ENCODE data around the gene NUDCD2.
A peak's percentile ranks its signal among the peaks of the same experiment; 100 is the strongest.
"Not testable (repeated sequence)": the region's sequence is repeated elsewhere in the genome, so short reads cannot be mapped to it uniquely, and the experiment has no call there.

Gene NUDCD2

DNA sequence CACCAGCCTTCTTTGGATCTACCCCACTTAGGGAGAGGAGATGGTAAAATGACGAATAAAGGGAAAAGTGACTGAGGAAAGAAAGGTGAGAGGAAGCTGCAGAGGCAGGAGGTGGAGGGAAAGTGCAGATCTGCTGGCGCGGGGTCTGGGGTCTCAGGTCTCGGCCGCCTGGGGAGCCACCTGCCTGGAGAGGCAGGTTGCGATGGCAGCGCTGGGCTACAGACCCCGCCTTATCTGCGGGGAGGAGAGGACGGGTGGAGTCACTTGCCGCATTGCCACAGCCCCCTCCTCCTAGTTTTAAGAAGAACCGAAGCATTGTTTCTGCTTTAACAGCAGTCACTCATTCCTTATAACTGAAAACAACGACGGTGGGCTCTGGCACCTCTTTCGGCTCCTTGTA, 44.2 kb downstream of the NUDCD2 start:
- not testable (repeated sequence) for DNase-seq

DNA sequence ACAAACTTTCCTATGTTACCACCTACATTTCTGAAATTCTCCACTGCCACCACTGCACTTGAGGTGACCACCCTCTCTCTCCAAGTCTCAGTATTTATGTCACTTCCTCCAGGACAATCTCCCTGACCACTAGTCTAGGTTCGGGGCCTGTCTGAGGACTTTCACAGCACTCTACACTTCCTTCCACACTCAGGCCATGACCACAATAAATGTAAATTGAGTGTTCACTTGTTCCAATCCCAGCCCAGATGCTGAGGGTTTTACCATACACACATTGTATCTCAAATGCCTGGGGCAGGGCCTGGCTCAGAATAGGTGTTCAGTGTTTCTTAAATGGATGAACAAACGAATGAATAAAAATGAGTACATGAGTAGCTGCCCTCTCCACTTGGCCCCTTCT, 49.4 kb downstream of the NUDCD2 start:
- DNase-seq = no peak

DNA sequence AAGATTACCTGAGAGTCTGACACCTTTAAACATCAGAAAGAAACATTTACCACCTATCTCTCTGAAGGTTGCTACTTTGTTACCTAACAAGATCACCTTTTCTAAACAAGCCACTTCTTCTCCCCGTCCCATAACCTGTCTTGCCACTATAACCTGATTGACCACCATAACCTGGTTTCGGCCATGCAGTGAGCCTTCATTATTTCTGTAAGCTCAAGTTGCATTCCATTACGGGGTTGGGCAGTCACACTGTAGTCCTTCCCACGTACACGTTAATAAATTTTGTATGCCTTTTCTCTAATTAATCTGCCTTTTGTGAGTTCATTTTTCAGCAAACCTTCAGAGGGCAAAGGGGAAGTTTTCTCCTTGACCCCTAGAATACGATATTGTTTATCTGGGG, 50.5 kb downstream of the NUDCD2 start:
- no peak for DNase-seq

DNA sequence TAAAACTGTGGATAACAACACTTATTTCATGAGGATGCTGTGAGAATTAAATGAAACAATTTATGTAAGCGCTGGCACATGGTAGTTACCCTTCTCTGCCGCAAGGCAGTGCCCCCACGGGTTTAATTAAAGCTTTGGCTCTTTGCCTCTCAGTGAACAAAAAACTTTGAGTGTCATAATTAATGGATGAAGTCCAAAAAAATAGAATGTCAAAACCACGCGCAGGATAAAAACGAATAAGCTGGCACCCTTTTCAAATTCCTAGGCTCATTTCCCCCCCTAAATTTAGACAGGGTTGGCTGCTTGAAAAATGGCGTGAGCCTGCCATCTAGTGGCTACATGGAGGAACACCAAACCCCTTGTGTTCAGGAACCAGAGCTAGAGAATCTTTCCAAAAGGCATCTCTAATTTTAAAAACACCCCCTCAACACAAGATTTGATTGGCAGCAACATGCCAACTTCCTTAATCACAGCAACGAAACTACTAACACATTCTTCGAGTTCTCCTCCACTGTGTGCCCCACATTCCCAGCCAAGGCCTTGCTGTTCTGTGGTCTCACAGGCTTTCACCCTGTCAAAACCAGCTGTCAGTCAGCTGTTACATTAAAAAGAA, 51.5 kb downstream of the NUDCD2 start:
- DNase-seq = peak; percentile 43

DNA sequence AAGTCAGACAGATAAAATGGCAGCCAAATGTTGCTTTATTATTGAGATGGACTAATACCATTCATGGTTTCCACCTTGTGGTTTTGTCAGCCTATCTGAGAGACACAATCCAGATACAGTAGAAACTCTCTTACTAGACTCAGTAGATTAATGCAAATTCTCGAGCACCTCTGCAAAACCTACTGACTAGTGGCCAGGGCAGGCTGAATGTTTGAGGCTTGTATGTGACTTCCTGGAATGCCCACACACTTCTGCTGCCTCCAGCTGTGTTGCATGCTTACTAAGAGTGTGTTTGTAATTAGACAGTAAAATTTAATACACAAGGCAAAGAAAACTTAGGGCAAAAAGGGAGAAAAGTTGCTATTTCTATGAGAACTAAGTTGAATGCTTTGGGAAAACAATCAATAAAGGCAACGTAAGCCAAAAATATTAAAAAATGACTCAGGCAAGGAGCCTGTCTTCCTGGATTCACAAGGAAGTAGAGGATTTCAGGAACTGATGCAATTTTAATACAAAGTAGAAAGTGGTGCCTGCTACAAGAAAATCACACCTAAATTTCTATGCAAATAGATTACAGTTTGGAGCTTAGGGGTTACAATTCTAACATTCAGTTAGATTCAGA, 52.8 kb downstream of the NUDCD2 start:
- DNase-seq = no peak

DNA sequence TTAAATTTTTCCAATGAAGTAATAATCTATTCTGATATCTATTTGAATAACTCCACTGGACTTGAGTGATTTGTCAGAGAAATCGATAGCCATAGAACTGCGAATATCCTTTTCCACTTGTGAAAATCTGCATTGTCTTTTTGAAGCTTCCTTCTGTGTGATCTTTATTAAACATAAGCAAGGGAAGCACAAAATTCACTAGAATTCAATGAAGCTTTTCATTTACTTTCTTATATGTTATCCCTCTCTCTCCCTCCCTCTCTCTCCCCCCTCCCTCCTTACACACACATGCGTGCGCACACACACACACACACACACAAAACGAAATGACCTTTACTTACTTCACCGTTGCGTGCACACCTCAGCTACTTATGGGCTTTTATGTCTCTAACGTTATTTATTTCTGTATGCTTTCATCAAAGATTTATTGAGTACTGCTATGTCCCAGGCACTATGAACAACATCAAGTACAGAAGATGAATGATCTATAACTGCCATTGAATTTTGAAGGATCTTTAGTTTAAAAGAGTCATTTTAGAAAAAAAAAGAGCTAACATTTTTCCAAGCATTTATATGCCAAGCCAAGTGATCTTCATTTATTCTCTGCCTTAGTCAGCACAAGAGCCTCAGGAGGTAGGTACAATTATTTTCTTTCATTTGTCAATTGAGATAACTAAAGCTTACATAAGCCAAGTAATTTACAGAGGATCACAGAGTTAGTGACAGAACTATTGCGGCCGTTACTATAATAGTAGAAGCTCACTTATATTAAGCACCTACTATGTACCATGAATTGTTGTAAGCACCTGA, 55.3 kb downstream of the NUDCD2 start:
- no peak for DNase-seq

DNA sequence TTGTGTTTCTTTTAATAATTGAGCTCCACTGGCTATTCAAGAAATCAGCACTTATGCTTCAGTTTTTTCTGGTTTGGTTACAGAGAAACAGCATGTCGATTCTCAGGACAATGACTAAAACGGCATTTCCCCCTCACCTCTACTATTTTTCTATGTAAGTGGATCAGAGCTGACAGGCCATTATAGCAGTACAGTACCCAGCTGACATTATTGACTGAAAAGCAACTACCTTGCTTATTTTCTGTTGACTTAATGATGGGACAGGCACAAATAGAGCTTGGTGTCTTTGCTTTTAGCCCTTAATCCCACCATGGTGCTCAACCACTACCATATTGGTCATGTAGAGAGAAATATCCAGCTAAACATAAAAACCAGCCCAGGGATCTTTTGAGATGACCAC, 57.9 kb downstream of the NUDCD2 start:
- DNase-seq = no peak

DNA sequence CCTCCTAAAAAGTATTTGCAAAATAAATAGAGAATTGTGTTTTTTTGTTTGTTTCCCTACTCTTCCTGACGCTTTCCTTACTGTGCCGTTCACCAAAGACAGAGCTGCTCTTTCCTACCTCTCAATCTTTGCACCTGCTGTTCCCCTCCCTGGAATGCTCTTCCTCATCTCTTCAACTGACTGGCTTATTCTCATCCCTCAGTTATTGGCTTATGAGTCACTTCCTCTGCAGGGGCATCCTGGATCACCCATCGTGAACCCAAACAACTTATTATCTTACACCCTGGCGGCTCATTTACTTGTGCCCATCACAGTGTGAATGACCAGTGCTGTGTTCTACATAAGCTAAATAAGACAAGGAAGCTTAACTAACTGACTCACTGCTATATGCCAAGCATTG, 58.6 kb downstream of the NUDCD2 start:
- no peak for DNase-seq

DNA sequence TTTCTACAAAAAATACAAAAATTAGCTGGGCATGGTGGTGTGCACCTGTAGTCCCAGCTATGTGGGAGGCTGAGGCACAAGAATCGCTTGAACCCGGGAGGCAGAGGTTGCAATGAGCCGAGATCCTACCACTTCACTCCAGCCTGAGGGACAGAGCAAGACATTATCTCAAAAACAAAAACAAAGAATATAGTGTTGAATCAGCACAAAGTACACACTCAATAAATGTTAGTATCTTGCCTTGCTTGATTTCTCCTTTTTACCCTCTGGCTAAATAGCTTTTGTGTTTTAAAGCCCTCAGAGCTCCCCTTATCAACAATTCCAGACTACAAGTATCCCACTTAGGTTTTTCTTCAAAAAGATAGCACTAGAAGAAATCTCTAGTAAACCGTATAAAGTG, 60.0 kb downstream of the NUDCD2 start:
- DNase-seq = no peak

DNA sequence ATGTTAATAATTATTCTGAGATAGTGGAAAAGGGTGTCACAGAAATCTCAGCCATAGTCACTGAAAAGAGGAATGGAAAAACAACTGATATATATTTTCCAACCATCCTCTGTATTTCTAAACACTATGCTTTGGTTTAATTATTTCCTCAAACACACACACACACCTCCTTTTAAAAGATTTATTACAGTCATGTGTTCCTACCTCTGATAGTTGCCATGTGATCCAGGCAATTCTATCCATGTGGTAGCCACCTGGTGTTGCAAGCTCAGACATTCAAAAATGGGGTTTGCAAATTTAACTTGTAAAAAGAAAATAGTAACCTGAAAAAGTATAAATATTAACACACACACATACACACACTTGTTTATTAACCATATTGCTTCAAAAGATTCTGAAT, 62.5 kb downstream of the NUDCD2 start:
- no peak for DNase-seq

DNA sequence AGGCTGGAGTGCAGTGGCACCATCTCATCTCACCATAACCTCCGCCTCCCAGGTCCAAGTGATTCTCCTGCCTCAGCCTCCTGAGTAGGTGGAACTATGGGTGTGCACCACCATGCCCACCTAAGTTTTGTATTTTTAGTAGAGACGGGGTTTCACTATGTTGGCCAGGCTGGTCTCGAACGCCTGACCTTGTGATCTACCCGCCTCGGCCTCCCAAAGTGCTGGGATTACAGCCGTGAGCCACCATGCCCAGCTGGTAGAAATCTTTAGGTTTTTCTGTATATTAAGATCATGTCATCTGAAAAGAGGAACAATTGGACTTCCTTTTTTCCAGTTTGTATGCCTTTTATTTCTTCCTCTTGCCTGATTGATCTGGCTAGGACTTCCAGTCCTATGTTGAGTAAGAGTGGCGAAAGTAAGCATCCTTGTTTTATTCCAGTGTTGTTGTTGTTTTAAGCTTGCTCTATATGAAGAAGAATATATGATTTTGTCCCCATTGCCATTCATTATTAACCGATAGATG, 63.0 kb downstream of the NUDCD2 start:
- not testable (repeated sequence) for DNase-seq

Measured in HCEC 1CT (cell line).